Activated CD4-positive, alpha-beta T cell treated with anti-CD3 and anti-CD28 coated beads, Interleukin-2, Interleukin-4, amounts not matched to agents 100 ng/mL and 50 ng/mL, durations not matched to agents 16 hours and 8 hours (primary cell): ENCODE data around the gene NPIPB2.
A peak's percentile ranks its signal among the peaks of the same experiment; 100 is the strongest.
"Not testable (repeated sequence)": the region's sequence is repeated elsewhere in the genome, so short reads cannot be mapped to it uniquely, and the experiment has no call there.

Source experiments
- DNase-seq: peaks from one replicate; pipeline ENCODE4 v3.0.0-alpha.2; 2020; ENCODE audit warnings: low spot score

NPIPB2 gene

DNA sequence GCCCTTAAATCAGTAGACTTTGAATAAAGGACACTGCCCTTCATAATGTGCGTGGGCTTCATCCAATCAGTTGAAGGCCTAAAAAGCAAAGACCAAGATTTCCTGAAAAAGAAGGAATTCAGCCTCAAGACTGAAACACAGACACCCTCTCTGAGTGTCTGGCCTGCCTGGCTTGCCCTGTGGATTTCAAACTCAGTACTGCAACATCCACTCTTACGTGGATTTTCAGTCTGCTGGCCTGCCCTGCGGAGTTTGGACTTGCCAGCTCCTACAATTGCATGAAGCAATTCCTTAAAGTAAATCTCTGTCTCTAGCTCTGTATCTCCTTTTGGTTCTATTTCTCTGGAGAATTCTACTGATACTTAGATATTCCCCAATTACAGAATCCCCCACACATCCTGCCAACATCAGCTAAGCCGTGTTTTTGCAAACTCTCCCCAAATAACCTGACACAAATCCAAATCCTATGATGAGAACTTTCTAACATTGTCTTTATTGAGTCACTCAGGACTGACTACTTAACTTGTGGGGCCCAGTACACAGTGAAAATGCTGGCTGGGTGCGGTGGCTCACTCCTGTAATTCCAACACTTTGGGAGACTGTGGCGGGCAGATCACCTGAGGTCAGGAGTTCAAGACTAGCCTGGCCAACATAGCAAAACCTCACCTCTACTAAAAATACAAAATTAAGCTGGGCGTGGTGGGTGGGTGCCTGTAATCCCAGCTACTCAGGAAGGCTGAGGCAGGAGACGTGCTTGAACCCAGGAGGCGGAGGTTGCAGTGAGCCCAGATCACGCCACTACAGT, 15.9 kb upstream of the NPIPB2 start:
- DNase-seq, result no peak

DNA sequence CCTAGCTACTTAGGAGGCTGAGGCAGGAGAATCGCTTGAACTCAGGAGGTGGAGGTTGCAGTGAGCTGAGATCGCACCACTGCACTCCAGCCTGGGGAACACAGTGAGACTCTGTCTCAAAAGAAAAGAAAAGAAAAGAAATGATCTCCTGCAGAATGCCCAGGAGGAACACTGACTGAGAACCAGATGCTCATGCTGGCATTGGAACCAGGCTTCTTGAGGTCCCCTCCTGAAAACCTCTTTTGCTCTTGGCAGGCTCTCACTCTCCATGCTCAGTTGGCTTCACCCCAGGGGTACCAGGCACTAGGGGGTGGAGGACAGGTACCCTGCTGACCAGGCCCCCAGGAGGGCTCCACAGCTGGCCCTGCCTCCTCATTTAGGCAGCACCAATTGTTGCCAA, 14.7 kb upstream of the NPIPB2 start:
- DNase-seq, result no peak

DNA sequence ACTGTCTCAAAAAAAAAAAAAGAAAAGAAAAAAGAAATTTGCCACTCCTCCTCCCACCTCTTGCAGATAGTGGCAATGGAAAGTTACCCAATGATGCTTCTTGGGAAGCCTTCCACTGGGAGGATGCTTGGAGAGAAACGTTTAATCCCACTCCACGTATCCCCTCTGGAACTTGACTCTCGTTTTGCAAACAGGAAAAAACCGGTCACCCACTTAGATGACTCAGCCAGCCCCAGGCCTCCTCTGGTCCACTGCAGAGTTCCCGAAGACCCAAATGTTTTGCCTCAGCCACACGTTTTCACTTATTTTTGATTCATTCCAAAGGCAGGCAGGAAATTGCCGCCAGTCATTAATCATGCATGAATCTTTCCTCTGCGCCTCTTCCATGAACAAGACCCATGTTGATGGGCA, 13.9 kb upstream of the NPIPB2 start:
- DNase-seq, result no peak

DNA sequence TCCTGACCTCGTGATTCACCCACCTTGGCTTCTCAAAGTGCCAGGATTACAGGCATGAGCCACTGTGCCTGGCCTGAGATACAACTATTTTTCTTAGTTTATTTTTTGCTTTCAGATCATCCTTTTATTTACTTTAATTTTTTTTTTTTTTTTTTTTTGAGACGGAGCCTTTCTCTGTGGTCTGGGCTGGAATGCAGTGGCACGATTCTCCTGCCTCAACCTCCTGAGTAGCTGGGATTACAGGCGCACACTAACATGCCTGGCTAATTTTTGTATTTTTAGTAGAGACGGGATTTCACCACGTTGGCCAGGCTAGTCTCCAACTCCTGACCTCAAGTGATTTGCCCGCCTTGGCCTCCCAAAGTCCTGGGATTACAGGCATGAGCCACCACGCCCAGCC, 11.7 kb upstream of the NPIPB2 start:
- not testable (repeated sequence) for DNase-seq

DNA sequence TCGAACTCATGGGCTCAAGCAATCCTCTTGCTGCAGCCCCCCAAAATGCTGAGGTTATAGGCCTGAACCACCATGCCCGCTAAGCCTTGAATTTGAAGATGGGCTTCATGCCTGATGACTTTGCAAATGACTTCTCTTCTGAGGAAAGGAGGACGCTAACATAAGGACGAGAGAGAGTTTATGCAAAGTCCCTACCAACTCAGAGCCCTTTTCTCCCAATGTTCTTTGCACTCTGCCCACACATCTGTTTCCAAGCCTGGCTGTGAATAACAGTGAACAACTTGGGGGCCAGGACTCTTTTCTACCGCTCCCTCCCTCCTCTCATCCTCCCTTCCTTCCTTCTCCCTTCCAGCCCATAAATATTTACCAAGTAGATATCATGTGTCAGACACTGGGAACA, 8.5 kb upstream of the NPIPB2 start:
- no peak for DNase-seq

DNA sequence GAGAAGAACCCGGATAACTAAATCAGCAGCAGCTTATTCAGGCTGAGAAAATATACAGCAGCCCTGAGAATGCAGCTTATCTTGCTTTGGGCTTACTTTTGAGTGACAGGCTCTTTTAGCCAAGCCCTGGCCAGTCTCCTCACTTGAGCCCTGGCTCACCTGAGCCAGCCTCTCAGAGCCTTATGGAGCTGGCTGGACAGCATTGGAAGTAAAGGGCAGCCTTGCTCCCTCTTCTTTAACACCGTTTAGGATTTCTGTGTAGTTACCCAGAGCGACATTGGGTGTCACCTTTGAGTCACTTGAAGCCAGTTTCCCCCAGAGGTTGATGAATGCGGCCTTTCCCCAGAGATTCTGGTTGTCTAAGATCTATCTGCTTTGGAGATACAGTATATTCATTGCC, 7.7 kb upstream of the NPIPB2 start:
- DNase-seq, result peak; percentile 30

DNA sequence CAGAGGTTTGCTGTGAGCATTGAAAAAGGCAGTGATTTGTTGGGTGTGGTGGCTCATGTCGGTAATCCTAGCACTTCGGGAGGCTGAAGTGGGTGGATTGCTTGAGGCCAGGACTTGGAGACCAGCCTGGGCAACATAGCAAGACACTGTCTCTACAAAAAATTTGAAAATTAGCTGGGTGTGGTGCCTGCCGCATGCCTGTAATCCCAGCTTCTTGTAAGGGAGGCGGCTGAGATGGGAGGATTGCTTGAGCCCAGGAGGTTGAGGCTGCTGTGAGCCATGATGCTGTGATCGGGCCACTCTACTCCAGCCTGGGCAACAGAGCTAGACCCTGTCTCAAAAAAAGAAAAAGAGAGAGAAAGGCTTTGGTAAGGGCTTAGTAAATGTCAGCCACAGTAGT, 7.0 kb upstream of the NPIPB2 start:
- DNase-seq, result no peak

DNA sequence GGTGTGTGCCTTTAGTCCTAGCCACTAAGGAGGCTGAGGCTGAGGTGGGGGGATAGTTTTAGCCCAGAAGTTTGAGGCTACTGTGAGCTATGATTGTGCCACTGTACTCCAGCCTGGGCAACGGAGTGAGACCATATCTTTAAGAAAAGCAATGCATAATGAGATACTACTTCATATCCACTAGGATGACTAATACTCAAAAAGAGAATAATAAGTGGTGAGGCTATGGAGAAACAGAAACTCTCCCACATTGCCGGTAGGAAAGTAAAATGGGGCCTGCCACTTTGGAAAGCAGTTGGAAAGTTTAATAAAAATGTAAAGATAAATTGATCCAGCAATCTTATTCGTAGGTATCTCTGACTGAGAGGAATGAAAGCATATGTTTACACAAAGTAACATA, 4.6 kb upstream of the NPIPB2 start:
- DNase-seq, result no peak

DNA sequence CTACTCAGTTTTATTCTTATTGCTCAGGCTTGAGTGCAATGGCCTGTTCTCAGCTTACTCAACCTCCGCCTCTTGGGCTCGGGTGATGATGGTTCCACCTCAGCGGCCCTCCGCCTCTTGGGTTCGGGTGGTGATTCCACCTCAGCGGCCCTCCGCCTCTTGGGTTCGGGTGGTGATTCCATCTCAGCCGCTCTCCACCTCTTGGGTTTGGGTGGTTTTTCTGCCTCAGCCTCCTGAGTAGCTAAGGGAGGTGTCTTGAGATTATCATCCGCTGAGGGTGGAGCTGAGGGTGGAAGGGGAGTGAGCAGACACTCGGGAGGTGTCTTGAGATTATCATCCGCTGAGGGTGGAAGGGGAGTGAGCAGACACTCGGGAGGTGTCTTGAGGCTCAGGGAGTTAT, 14.5 kb downstream of the NPIPB2 start:
- DNase-seq, result not testable (repeated sequence)

DNA sequence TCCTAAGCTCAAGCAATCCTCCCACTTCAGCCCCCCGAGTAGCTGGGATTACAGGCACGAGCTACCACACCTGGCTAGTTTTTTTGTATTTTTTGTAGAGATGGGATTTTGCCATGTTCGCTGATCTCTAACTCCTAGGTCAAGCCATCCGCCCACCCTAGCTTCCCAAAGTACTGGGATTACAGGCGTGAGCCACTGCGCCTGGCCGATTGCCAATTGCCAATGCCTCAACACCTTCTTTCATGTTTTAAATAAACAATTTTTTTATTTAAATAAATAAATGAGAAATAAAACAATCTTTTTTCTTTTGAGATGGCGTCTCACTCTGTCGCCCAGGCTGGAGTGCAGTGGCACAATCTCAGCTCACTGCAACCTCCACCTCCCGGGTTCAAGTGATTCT, 17.8 kb downstream of the NPIPB2 start:
- not testable (repeated sequence) for DNase-seq

DNA sequence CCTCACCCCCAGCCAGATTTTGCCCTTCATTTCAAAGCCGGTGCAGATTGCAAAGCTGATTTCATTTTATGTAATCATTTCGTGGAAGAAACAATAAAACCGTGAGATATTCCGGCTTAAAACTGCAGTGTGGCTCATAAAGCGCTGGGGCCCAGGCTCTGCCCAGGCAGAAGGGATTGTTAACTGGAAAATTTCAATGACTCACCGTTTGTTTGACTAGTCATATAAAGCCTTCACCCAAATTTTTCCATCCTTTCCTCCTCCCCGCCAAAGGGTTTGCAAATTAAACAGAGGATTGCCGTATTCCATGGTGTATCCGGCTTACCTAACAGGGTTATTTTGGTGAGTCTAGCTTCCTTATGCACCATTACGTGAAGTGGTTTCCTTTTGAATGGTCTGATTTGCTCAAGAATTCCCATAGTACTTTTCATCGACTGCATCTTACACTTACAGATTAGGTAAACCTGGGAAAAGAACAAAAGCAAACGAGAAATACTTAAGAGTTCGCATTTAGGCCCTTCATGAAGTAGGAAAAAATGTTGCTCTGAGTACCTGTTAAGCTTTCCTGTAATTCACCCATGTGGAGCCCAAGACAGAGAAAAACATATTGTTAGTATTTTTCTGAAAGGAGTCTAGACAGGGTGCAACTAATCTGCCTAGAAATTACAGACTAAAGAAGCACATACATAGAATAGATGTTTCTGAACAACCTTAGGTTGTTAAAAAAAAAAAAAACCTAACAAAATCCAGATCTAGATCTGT, 25.1 kb downstream of the NPIPB2 start:
- no peak for DNase-seq

DNA sequence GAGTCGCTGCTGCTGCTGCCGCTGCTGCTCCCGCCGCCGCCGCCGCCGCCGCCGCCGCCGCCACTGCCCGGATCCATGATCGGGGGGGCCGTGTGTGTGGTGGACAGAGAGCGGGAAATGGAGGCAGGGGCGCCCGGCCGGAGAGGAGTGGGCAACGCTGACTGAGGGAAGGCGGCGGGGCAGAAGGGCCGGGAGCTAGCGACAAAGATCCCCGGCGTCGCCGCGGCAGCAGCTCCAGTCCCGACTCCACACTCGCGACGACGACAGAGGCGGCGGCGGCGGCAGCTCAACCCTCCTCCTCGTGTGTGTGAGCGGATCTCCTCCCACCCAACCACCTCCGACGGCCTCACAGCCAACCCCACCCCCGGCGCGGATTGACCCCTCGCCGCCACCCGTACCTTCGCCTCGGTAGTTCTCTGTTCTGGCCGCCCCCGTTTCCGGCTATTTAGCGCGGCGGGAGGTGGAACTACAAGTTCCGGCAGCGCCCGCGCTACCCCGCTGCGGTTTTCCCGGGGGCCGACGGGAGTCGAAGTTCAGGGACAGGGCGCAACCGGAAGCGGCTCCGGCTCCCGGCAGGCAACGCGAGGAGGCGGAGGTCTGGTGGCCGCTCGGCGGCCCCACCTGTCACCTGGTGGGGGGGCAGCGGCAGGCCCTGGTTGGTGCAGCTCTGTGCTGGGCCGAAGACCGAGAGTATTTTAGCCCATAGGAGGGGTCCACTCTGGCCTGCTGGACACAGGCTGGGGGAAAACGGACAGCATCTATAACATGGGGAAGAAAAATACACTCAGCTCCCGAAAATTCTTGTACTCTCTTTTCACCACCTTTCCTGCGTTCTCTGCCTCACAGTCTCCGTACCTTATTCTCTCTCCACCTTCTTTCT, 26.0 kb downstream of the NPIPB2 start, which contains the start of gene GSPT1:
Gene GSPT1 (minus strand): TSS at position 313 of the 880 bp plus-strand sequence. CDS start 236 bp downstream, at position 77.
- DNase-seq, result peak; percentile 99

DNA sequence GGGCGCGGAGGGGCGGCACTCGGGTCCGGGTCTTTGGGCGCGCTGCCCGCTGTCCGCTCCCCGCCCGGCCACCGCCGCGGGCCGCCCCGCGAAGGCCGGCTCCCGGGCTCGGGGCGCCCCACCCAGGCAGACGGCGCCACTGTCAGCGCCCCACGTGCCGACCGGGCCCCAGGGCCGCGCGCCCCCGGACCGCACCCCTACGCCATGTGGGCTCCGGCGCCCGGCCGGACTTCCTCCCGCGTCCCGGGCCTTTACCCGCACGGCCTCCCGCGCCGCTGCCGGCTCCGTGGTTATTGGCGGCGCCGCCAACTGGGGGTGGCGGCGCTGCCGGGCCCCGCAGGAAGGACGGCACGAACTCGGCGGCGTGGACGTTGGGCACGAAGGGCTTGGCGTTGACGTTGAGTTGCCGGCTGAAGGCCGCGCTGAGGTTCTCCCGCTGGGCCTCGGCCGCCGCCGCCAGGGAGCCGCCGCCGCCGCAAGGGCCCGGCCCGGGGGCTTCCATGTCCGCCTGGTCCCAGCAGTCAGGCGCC, 26.7 kb downstream of the NPIPB2 start:
- DNase-seq, result no peak

DNA sequence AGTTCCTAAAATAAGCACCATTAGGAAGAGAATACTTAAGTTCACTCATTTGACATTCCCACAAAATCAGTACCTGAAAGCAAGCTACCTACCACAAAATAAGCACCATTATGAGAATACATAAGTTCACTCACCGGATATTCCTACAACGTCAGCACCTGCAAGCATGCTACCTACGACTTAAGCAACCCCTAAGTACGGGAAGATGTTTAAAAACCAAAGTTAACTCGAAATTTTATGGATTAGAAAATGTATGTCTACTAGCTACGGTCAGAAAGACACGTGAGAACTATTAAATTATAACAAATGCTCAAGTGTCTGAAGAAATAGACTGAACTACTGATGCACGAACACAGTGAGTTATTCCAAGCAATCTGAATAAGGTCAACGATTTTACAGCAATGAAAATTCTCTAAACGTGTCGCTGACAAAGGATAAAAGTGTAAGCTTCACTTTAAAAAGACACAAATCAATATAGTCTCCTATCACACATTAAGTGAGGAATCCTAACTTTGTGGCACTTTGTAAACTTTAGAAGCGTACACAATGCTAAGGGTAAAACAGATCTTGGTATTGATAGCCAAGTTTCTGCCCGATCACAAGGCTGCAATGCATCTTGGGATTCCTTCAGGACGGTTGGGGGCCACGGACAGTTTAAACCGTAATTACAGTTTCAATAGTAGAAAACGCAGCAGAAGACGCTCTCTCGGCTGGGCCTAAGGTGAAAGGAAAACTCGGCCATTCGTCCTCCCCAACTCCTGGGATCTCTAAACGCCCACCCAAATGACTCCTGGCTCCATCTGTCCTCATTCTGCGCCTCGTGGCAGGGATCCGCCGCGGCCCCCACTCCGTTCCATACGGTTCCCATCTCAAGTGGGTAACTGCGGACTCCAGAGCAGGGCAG, 27.4 kb downstream of the NPIPB2 start:
- DNase-seq, result peak; percentile 47

DNA sequence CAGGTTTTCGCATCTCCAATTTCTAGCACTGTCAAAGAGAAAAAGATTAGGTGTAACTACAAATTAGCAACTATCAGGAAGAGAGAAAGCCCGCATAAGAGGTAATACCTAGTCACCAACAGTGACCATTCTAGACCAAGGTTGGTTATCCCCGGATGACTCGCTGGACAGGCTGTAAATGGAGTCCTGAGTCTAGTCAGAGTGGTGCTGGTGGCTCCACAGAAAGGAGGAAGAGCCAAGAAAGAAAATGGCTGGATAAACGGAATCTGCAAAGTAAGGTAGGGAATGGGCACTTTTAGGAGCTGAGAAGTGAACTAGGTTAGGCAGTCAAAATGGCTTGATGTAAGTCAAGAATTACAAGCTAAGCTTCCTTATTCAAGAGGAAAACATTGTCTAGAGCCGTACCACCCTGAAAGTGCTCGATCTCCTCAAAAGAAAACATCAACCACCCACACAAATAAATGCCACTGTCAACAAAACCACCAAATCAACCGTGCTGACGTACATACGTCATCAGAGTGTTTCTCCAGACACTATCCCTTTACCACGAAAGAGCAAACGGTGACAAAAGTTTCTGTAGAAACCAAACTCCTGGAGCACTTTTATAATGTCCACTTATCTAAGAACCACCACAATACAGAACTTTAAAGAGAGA, 28.3 kb downstream of the NPIPB2 start:
- DNase-seq, result no peak

DNA sequence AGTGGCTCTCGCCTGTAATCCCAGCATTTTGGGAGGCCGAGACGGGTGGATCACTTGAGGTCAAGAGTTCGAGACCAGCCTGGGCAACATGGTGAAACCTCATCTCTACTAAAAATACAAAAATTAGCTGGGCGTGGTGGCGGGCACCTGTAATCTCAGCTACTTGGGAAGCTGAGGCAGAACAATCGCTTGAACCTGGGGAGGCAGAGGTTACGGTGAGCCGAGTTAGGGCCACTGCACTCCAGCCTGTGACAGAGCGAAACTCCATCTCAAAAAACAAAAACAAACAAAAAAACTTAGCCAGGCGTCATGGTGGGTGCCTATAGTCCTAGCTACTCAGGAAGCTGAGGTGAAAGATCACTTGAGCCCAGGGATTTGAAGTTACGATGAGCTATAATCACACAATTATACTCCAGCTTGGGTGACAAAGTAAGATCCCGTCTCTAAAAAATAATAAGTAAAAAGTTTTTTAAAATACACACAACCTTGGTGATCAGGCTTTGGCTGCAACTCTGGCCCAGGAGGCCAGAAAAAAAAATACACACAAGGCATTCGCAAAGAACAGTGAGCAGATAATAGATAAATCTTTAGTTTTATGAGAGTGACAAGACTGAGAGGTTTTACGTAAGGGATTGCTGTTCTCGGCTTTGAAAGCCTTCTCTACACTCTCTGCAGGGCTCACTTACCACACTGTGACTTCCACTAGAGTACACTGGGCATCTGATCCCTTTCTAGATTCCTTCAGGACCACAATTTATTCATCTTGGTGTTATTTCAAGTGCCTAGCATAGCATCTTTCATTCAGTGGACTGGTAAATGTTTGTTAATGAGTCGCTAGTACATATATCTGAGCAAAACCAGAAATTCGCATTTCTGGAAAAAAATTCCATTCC, 31.9 kb downstream of the NPIPB2 start:
- no peak for DNase-seq

DNA sequence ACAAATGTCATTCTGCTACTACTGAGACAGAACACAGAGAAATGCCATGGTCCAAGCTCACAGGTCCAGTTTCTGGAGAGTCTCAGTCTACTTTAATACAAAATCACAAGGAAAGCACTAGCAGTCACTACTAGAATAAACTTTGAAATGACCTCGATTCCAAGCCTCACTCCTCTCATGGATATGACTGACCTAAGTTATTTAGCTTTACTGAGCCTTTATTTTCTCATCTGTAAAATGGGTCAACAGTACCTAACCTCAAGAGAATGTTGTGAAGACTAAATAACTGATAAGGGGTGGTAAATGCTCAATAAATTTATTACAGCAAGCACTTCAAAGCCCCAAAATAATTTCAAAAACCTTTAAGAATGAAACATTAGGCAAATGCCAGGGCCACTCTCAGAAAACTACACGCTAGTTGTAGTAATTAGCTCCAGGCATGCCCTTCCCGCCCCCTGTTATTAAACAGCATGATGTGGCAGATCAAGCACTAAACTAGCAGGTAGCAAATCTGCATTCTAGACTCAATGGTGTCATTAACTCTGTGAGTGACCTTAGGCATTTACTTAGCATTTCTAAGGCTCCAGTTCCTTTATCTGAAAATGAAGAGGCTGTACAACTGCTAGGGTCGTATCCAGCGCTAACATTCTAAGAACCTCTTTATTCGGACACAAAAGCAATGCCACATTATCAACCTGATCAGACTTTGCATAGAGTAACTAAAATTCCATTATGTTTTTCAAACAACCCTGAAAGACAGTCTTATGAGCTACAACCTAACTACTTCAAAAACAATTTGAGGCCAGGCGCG, 34.5 kb downstream of the NPIPB2 start:
- DNase-seq, result no peak

DNA sequence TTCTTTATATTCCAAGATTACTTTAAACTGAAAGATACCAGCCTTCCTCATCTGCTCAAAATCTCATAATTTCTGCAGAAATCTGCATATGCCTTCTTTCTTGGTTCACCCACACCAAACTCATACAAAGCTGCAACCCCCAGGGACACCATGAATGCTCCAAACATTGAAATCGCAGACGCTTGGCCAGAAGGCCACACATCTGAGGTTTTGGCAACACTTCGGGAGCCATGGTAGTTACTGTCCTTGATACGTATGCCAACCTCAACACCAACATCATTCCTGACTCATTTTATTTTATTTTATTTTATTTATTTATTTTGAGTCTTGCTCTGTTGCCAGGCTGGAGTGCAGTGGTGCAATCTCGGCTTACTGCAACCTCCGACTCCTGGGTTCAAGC, 37.9 kb downstream of the NPIPB2 start:
- DNase-seq, result no peak

DNA sequence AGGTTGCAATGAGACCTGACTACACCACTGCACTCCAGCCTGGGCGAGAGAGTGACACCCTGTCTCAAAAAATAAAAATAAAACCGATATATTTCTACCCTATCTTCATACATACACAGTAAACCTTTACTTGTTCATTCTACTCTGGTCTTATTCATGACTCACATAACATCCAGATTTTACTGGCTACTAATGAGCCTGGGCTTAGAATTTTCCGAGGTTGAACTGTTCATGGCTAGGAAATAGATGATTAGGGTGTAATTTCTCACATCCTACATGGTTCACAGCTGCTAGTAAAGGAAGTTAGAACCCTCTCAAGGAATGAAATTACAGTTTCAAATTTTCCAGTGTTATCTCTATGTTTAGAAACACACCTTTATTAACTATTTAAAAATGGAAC, 40.8 kb downstream of the NPIPB2 start:
- no peak for DNase-seq
